Activated CD4-positive, CD25-positive, alpha-beta regulatory T cell treated with anti-CD3 and anti-CD28 coated beads, Interleukin-2, amount 50 U/mL, for 16 hours (primary cell): Measurements from ENCODE around the gene SPATA6L.

Experiments used
- DNase-seq: peaks from one replicate; pipeline ENCODE4 v3.0.0-alpha.2; 2020; ENCODE audit warnings: low read depth, low spot score

Gene SPATA6L

GRCh38 chr9:4585135-4585534 is 81.1 kb downstream of the SPATA6L start:
- DNase-seq = no peak

DNA sequence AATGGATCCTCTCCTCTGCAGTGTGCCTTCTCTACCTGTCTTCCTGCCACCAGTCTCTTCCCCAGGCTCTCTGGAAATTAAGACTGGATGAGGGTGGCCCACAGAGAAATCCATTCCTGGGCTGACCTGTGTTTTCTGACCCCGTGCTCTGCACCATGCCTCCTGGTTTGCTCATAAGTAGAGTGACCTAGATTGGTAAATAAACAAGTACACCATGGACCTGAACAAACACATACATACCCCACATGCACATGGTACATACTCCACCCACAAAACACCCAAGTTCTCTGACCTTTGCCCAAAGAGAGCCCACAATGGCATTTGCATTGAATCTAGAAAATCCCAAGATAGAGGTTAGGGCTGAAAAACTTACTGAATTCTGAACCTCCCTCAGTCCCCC is 81.6 kb downstream of the SPATA6L start:
- no peak for DNase-seq

DNA sequence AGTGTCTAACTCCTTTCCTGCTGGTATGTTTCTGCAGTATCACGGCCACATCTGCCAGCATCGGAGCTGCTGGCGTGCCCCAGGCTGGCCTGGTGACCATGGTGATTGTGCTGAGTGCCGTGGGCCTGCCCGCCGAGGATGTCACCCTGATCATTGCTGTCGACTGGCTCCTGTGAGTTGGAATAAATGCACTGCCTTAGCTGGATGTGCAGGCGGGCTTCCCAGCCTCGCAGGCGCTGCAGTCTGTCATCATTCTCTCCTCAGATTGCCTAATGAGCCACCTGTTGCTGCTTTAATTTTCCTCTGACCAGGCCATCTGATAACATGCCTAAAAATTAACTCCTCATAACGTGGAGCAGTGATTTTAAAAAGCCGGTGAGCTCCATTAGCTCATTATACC is 83.3 kb downstream of the SPATA6L start:
- DNase-seq = no peak

DNA sequence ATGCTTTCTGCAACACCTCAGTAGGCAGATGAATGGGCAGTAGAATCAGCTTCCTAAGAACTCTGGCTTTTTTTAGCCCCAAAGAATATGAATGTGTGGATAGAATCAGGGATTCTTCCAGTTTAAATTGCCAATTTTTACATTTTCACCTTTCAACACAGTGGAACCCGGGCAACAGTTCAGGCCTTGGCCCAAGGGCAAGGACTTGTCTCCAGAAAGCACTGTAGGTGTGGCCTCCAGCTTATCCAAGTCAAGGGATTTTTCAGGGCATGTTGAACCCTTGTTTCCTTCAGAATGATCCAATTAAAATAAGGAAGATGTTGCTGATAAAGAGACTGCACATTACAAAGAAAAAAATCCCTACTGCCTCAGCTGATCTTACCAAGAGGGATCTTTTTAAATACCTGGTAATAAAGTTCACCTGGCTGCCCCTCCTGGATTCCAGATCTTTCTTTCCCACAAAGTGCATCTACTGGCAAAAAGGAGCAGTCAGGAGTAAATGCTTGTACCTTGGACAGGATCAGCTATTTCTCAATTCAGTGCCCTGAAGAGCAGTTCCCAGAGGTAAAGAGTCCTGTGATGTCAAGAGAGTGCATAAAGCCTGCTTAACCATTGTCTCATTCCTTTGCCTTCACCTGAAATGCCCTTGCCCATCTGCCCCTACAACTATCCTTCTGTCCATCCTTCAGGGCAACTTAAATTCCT is 84.3 kb downstream of the SPATA6L start:
- no peak for DNase-seq

DNA sequence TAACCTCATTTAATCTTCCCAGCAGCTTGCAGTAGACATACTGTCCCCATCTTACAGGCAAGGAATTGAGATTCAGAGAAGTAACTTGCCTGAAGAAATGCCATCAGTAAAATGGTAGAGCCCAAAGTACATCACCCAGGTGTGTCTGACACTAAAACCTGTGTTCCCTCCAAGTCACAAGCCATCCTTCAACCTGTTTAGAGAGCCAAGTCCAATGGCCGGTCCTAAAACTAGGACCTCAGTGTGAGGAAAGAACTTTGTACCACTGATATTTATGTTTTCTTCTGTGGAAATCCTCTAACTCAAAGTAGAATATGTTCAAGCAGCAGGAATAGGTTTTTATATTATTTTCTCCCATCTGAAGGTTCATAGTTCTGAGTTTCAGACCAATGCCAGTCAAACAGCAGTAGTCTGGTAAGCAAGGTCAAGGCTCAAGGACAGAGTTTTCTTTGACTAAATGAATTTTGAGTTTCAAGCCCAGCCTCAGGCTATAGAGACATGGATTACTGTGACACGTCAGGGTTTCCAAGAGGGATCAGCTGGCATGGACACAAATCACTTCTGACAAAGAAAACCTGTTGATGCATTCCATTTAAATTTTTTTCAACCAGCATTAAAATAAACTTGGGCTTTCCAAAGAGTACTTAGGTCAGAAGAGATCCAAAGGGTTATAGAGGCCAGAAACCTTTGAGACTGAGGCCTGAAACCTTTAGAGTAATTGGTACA is 85.1 kb downstream of the SPATA6L start:
- no peak for DNase-seq

GRCh38 chr9:4579001-4579400 is 87.3 kb downstream of the SPATA6L start:
- DNase-seq = no peak

DNA sequence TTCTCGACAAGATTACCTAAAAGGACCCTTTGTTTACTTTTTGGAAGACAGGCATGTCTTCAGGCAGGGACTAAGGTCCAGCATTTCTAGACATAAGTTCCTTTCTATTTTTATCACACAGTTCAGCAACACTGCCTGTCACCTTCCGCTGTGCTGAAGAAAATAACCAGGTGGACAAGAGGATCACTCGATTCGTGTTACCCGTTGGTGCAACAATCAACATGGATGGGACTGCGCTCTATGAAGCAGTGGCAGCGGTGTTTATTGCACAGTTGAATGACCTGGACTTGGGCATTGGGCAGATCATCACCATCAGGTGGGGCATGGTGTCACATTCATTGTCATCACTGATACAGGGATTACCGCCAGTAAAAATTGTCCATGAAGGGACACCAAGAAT is 89.8 kb downstream of the SPATA6L start:
- no peak for DNase-seq

- no peak for DNase-seq
These were observed 90.3 kb downstream of the SPATA6L start for GRCh38 chr9:4575997-4576396.

DNA sequence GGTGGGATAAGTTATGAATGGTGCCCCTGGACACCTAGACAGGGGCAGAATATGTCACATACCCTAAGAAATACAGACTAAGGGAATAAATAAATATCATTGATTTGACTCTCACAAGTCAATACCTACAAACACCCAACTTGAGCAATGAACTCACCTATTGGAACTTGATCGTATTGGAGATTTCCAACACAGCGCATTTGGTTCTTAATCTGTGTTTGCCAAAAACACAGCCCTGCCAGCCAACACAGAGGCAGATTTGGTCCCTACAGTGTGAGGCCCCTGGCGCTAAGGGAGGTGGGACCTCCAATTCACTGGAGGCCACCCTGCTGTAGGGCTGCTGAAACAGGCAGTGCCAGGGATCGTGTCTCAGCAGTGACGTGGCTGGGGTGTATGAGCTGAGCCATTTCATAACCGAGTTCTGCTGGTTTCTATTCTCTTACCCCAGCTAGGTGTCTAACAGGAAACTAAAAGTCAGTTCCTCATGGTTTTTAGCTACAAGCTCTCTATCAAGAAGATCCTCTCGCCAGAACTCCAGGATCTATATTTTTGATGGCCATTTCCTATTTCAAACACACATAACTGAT is 91.5 kb downstream of the SPATA6L start:
- no peak for DNase-seq

DNA sequence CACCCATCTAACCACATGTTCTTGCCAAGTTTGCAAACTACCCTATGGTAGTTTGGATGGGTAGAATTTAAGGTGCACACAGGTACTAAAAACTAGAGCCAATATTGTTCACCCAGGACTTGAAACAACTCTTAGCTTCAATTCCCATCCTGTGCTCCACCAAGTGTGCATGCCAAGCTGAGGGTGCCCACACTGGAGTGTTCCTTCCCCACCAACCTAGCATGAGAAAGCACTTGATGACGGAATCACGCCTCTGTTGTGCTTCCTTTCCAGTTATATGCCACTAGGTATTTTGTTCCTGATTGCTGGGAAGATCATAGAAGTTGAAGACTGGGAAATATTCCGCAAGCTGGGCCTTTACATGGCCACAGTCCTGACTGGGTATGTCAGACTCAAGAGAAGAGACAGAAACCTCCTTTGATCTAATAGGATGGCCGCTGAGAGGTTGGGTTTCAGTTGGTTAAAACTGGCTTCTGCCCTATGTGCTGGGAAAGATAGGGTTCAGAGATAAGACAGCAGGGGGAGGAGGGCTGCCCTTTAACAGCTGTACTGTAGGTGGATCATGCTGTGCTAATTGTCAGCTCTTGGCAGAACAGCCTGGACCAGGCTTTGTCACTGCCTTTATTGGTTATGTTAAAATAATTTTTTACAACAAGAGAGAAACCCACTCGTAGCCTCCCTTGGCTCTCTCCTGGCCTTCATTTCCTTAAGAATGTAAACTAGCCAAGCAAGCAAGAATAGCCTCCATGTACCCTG is 92.5 kb downstream of the SPATA6L start:
- no peak for DNase-seq

- no peak for DNase-seq
These were observed 93.1 kb downstream of the SPATA6L start for GRCh38 chr9:4573176-4573575.

- no peak for DNase-seq
These were observed 94.0 kb downstream of the SPATA6L start for GRCh38 chr9:4572184-4572826.

GRCh38 chr9:4569101-4569500 is 97.2 kb downstream of the SPATA6L start:
- no peak for DNase-seq

DNA sequence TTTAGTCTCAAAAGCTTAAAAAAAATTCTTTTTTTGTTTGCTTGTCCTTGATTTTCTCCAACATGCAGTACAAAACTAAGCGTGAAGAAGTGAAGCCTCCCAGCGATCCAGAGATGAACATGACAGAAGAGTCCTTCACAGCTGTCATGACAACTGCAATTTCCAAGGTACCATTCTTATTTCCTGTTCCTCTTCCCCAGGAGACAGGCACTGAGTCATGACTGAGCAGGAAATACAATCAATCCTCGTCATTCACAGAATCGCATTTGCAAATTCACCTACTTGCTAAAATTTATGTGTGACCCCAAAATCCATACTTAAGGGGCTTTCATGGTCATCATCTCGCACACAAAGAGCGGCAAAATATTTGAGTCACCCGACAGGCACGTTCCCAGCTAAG is 98.7 kb downstream of the SPATA6L start:
- no peak for DNase-seq

GRCh38 chr9:4566806-4567205 is 99.5 kb downstream of the SPATA6L start:
- DNase-seq = no peak

- no peak for DNase-seq
These were observed 103.2 kb downstream of the SPATA6L start for GRCh38 chr9:4563105-4563504.

- DNase-seq = no peak
These were observed 106.8 kb downstream of the SPATA6L start for GRCh38 chr9:4559261-4560182.

DNA sequence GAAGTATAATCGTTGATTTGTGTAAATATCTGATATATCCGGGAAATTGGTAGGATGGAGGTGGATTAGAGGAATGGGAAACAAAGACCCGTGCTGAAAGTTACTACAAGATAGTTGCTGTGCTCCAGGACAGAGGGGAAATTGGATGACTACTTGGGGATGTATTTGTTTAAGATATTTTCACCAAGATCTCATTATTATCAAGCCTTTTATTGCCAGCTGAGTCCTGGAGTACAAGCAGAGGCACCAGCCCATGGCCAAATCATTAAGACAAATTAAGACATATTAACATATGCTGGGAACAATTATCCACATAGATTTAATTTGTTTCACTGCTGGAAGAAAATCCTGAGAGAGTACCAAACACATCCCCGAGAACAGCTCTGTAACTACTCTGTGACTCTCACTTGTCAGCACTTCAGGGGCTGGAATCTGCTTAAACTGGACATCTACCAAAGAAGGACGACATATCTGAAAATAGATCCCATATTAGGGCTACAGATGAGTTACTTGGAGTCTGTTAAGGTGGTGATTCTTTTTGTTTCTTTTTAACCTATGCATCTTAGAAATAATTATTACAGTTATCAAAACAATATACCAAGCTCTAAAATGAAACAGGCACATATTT is 107.8 kb downstream of the SPATA6L start:
- no peak for DNase-seq

DNA sequence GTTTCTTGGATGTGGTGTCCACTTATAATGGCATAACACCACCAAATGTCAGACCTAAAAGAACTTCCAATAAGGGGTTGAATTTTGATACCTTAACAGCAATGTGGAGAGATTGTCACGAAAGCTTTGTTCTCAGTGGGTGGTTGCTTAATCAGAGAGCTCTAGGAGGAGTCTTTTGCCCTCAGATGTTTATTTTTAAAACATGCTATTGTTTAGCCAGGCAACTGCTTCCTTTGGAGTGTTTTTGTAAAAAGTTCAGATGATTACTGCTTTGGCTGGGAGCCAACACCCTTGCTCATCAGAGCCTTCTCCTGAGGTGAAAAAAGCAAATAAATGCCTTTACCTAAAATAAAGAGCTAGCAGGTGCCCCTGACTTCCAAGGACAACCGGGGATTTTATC is 111.0 kb downstream of the SPATA6L start:
- DNase-seq = no peak

DNA sequence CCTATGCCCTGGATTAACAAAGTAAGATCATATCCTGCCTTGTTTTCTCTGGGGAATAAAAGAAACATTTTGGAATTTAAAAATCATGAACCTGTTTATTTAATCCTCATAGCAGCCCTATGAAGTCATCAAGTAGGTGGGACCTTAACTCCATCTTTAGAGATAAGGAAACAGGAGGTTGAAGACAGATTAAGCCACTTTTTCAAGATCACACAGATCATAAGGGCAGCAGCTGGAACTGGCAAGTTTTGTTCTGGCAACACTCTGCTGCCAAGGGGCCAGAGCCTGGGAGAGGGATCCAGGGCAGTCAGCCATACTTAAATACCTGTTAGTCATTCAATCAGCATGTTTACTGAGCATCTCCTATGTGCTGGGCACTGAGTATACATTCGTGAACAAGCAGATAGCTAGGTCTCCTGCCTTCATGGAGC is 112.3 kb downstream of the SPATA6L start:
- no peak for DNase-seq
